Pancreas (tissue), 10 donors: ENCODE results near the gene GTSE1. TPM values are rescaled to one million over a fixed set of nuclear protein-coding genes. Genes with fewer than 3 reads are reported as not detected.
A peak's percentile ranks its signal among the peaks of the same experiment; 100 is the strongest.

ENCODE experiments used
- ATAC-seq, 4 donors: fragments of 200-7000 bp; cut with Tn5 transposase; one replicate each; pipeline versions ENCODE4 v1.8.0 to v1.9.1; 2020; ENCODE audit warnings: mild to moderate bottlenecking in 4 of 4, moderate library complexity in 4 of 4
- DNase-seq, 6 donors: peaks; one replicate each; pipeline ENCODE4 v3.0.0-alpha.2; 2020
- FAIRE-seq: peaks from 2 replicates; lab custom pipeline; 2012; peaks lifted over from hg19 to GRCh38; lab: Jason Lieb, UNC
- H3K27ac ChIP-seq, 4 donors: fragments of 200-600 bp; sonication (generic); 1 replicate in 3 of 4; 2 replicates in 1 of 4; pipeline versions ENCODE4 v1.5.0 to v1.8.0; 2020
- H3K27me3 ChIP-seq, 4 donors: fragments of 200-600 bp; one replicate each; pipeline ENCODE4 v1.8.0; 2021
- H3K36me3 ChIP-seq, 3 donors: fragments of 200-600 bp; sonication (generic) in 1 of 3; one replicate each; pipeline versions ENCODE4 v1.5.0 to v1.8.0; 2020 to 2021
- H3K4me1 ChIP-seq, 3 donors: fragments of 200-600 bp; one replicate each; pipeline ENCODE4 v1.8.0; 2021
- H3K4me3 ChIP-seq, 4 donors: fragments of 200-600 bp; sonication (generic) in 2 of 4; one replicate each; pipeline versions ENCODE4 v1.5.0 to v1.8.0; 2020 to 2021
- H3K9me3 ChIP-seq, 4 donors: fragments of 200-600 bp; one replicate each; pipeline ENCODE4 v1.8.0; 2021
- CTCF ChIP-seq, 4 donors: fragments of 200-600 bp; sonication (generic) in 3 of 4; IDR thresholded peaks; one replicate each; pipeline versions ENCODE4 v1.5.0 to v1.8.0; 2021; ENCODE audit warnings: antibody characterized with exemption in 4 of 4
- WGBS, 2 donors: extraction: QIAGEN DNeasy Blood & Tissue Kit; methylation state at CpG; one replicate each; pipeline ENCODE4 v1.1.7; 2013; 5-methylcytosine and 5-hydroxymethylcytosine counted together
- intact Hi-C, 3 donors: fragments of 100-400 bp; cut with DNase I; formaldehyde crosslinking; loops; one replicate each; pipeline versions ENCODE4 v1.11.1 to v1.14.2; 2022
- polyA plus RNA-seq, 2 donors: library from polyadenylated mRNA; stranded (reverse); fragments of 200-250 nt; gene quantifications; one replicate each; pipeline ENCODE4 v1.2.3, GENCODE V29; 2013
- total RNA-seq, 6 donors: library from RNA; stranded (reverse); fragmentation: NEBNext Ultra II Directional in 4 of 6; extraction: Animal tissue kit (Norgen Biotek cat#: 25700) in 4 of 6; gene quantifications; one replicate each; pipeline versions ENCODE4 v1.2.1 to v1.2.4, GENCODE V29; 2021 to 2023
- donor health status: healthy with polysubstance abuse.
- donor health status: DM: no; HTN: no; CAD: no; lungs with moderate emphysema.
- donor health status: DM: no; HTN: no; CAD: no.
- donor health status: control.
- donor health status: control.
- donor health status: Bipolar disorder and iron deficiency.
- donor health status: DM: yes; HTN: yes; CAD: no.
- donor health status: DM: no; HTN: no; CAD: no.
- donor health status: DM: no; HTN: no; CAD: no.
- donor health status: DM: yes; HTN: yes; CAD: no.

Gene GTSE1
- total RNA-seq (under 1 TPM in 5 of 6 donors, not detected in 1; 0.12 to 0.75 (median 0.35) TPM), polyA plus RNA-seq (under 1 TPM; 0.16 to 0.23 TPM)

DNA sequence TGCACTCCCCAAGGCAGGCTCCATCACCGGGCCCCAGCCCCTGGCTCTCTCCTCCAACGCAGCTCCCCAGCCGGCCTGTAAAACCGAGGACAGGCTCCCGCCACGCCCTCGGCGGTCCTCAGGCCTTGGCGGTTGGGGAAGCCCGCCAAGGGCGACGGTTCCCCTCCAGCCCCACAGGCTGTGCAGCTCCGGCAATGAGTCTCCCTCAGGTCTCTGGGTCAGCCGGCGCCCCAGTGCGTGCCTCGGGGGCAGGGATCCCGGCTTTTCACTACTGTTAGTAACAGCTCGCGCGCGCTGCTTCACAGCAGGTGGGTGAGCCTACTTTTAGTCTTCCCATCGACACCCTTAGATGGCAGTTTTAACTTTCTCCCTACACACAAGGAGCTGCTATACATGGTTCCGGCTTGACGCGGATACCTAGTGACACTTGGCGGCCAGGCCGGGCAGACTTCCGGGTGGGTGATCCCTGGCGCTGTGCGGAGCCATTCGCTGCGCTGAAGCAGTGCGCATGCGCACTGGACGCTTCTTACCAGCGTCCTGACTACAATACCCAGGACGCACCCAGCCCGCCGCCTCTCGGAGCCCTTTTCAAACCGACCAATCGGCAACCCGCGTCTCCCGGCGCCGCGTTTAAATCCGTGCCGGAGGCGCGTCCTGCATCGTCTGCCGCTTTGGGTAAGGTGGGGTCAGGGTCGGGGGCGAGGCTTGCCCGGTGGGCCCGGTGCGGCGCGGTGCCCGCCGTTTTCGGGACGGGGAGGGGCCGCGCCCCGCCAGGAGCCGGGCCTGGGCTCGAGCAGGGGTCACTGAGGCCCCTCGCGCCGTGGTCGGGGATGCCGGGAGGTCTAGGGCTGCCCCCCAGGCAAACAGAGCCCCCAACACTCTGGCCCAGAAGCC, at the start of gene GTSE1:
Gene GTSE1, plus strand, starts transcription at position 614 of the 894 bp plus-strand sequence. CDS start 531 bp downstream, outside the sequence.
- peak; percentile 96 to 99 (median 98) for ATAC-seq

GRCh38 chr22:46247443-46247975, 49.2 kb upstream of the GTSE1 start:
- H3K4me1 ChIP-seq = peaks cover 0 to 5% (median 0%) of the 10 kb centered on the region in 3 donors
- no peak overlapping the region for H3K4me3 ChIP-seq
- no peaks in the 10 kb centered on the region for H3K9me3 ChIP-seq
- DNase-seq = peak in 1 of 6 donors; percentile 32
- H3K36me3 ChIP-seq = no peaks in the 10 kb centered on the region
- no peak for ATAC-seq
- TF ChIP-seq CTCF (IDR thresholded peaks at IDR 0.05) = no peak
- FAIRE-seq = no peak
- 64 to 65% methylated on average over 2 of the region's 2 CpGs for WGBS, 2 donors
- H3K27ac ChIP-seq = no peak overlapping the region
- H3K27me3 ChIP-seq = no peaks in the 10 kb centered on the region
- intact Hi-C loops = loop anchor here in 1 of 3 donors (10.0 kb wide), 2 partner anchors 57 to 103 kb away; no protein-coding TSS in a partner anchor

More for the DNA sequence above, at the start of gene GTSE1:
- no peak for TF ChIP-seq CTCF (IDR thresholded peaks at IDR 0.05)
- intact Hi-C loops = no loop called here
- peaks cover 5 to 11% (median 5%) of the 10 kb centered on the region in 3 donors for H3K4me1 ChIP-seq
- DNase-seq = peak; percentile 96 to 100 (median 98)
- no peaks in the 10 kb centered on the region for H3K27me3 ChIP-seq
- WGBS, 2 donors = 2 to 3% methylated on average over 76 of the region's 76 CpGs
- H3K36me3 ChIP-seq = peaks cover 0 to 18% (median 0%) of the 10 kb centered on the region in 3 donors
- peak within 1 kb of the TSS; percentile 29 to 65 (median 45) for H3K4me3 ChIP-seq
- FAIRE-seq = peak; percentile 88
- no peaks in the 10 kb centered on the region for H3K9me3 ChIP-seq
- H3K27ac ChIP-seq = peak within 1 kb of the TSS; percentile 66 to 93 (median 88)

DNA sequence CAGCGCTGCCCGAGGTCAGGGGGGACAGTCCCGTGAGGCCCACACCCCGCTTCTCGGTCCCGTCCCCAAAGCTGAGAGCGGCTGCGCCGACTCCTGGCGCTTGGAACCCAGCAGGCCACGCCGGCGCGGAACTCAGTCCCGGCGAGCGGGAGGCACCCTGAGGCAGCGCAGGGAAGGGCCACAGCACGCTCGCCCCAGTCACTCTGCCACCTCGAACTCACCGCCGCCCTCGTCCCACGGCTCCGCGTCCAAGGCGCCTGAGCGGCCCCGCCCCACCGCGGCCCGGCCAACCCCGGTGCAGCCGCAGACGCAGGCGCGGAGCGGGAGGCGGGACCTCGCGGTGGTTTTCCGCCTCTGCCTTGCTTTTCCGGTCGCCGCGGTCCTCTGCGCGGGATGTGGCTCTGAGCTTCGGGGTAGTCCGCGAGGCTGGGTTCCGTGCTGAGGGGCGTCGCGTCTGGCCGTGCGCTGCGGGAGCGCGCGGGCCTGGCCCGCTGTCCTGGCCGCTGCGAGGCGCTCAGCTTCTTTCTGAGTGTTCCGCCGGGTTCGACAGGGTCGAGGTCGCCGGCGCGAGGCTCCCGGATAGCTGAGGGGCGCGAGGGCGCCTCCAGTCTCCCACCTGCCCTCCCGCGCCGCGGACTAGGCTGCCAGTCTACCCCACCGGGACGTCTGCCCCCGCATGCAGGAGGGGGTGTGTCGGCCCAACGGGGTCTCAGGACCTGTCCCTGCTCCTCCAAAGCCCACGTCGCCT, 46.5 kb upstream of the GTSE1 start, which contains the start of gene CDPF1:
Gene CDPF1, minus strand, starts transcription at position 259 of the 748 bp plus-strand sequence. CDS start 2,009 bp downstream, outside the sequence.
- Histone ChIP-seq H3K27me3 (no peaks in the 10 kb centered on the region), H3K27ac (peak within 1 kb of the TSS; percentile 59 to 86 (median 74)), H3K9me3 (no peaks in the 10 kb centered on the region), H3K4me1 (peaks cover 0 to 5% (median 4%) of the 10 kb centered on the region in 3 donors), H3K4me3 (peak within 1 kb of the TSS; percentile 72 to 79 (median 76)), H3K36me3 (no peaks in the 10 kb centered on the region)
- 0% methylated on average over 69 to 89 of the region's 89 CpGs for WGBS, 2 donors
- intact Hi-C loops = no loop called here
- ATAC-seq = peak; percentile 97 to 99 (median 98)
- no peak for TF ChIP-seq CTCF (IDR thresholded peaks at IDR 0.05)
- DNase-seq = peak; percentile 87 to 97 (median 91)
- FAIRE-seq = no peak

DNA sequence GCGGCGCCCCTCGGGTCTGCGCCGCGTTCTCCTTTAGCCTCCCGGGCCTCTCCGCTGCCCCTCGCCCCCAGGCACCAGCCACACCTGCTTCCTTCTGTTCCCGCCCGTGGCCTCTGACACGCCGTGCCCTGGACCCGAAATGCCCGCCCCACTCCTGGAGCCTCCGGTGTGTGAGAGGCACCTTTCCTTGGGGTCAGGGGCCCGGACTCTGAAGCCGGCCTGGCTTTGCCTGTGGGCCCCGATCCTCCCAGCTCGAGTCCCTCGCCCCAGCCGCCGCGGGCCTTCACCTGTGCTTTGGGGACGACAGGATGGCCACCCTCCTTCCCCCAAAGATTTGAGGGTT, 45.9 kb upstream of the GTSE1 start:
- H3K9me3 ChIP-seq = no peaks in the 10 kb centered on the region
- H3K4me1 ChIP-seq = peaks cover 0 to 5% (median 4%) of the 10 kb centered on the region in 3 donors
- ATAC-seq (peak; percentile 17 to 33 (median 22)), FAIRE-seq (no peak), DNase-seq (peak in 1 of 6 donors; percentile 82)
- H3K4me3 ChIP-seq = peak overlapping the region; percentile 72 to 79 (median 76)
- intact Hi-C loops = no loop called here
- H3K27ac ChIP-seq = peak overlapping the region; percentile 59 to 86 (median 74)
- WGBS, 2 donors = 3% methylated on average over 25 of the region's 25 CpGs
- H3K27me3 ChIP-seq = no peaks in the 10 kb centered on the region
- no peak for TF ChIP-seq CTCF (IDR thresholded peaks at IDR 0.05)
- H3K36me3 ChIP-seq = no peaks in the 10 kb centered on the region
